ENCODE measurements around the gene EIF5A.

The EIF5A gene

DNA sequence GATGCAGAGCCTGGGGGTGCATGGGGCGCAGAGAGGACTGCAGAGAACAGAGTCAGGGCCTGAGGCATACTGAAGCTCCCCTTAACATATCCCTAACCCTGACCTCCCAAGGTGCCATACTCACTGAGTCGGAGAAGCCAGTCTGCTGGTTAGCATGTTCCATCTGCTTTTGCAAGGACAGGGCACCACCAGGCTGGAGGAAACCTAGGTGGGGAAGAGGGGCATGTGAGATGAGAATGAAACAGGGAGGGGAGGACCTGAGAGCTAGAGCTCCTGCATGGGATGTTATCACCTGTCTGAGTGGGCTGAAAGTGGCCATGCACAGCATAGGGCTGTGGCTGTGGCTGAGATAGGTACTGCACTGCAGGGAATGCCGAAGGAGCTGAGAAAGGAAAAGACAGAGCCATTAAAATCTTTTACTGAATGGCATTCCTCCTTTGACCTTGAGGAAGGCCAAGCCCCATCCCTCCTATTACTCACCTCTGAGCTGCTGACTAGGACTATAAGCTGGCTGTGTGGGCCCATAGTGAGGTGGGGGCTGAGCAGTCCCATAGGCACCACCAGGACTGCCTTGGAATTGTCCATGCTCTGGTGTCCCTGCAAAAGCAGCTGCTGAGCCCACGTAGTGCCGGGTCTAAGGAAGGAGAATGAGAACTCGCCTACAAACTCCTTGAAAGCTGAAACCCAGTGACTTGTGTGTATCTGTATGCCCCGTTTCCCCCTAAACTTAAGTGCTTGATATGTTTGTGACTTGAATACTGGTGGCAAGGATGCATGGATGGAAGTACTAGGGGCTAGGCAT is 5.9 kb downstream of the EIF5A start:
- FAIRE-seq (no peak), DNase-seq (ENCODE audit: low spot score) (no peak)

DNA sequence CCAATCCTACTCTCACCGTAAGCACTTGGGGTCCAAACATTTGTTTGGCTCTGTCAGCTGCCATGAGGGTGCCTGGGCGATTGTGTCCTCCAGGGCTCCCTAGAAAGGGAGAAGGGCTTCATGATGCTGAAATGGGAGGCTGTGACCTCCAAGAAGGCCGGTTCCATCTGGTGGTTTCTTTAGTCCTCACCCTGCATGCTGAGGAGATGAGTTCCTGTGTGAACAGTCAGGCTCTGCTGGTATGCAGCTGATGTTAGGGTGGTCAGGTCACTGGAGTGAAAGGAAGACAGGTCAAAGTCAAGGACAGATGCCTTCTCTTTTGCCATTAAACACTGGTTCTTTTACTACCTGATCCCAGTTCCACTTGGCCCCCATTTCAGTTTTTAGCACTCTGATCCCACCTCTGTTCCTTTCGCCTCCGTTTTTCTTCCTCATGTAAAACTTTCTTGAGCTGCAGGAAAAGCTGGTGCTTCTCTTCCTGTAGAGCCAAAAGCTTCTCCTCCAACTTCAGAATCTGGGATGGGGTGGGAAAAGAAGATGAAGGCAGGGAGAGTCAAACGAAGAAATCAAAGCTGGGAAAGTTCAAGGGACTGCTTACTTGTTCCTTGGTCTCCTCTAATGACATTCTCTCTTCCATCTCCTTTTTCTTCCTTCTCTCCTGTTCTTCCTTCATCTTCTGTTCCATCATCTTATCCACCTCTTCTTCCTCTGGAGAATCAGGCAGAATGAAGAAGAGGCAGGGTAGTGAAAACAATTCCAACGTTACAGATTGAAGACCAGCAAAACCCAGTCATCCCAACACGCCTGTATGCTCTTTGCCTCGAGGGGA is 6.7 kb downstream of the EIF5A start:
- DNase-seq (ENCODE audit: low spot score) (no peak), FAIRE-seq (no peak)

DNA sequence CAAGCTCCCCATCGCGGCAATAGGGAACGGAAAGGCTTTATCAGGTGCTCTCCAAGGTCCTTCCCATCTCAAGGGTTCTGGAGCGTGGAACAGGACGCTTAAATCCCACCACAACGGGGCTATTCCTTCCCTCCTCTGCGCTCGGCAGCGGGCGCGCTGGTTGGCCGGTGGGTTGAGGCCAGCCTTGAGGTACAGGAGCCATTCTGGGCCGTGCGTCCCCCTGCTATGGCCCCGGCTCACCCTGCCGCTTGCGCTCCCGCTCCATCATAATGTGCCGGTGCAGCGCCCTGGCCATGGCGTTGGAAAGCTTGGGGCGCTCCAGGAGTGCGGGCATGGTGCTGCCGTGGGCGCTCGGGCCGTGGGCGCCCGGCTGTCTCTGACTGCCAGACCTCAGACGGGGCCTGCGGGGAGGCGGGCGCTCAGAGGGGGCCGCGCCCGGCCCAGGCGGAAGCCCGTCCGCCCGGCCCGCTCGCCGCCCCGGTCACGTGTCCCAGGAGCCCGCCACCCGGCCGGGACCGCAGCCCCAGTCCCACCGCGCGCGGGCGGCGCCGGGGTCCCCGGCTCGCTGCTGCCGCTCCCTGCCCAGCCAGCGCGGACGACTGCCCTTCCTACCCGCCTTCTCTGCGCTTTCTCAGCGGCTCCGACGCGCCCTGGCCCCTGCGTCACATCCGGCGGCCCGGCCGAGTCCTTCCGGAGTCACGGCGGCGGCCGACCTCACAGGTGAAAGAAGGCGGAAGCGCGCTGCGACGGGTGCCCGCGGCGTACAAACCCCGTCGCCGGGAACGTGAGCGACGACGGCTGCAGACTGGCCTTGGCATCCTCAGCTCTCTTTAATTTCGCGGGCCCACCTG is 7.5 kb downstream of the EIF5A start, which contains the start of gene GPS2:
Gene GPS2, minus strand, starts transcription at position 642 of the 851 bp plus-strand sequence. Its CDS starts 308 bp downstream, at position 334.
- peak; percentile 50 for FAIRE-seq
- peak; percentile 88 for DNase-seq (ENCODE audit: low spot score)

GRCh38 chr17:7315570-7316235 is 8.3 kb downstream of the EIF5A start:
- DNase-seq (ENCODE audit: low spot score) (no peak), FAIRE-seq (no peak)

DNA sequence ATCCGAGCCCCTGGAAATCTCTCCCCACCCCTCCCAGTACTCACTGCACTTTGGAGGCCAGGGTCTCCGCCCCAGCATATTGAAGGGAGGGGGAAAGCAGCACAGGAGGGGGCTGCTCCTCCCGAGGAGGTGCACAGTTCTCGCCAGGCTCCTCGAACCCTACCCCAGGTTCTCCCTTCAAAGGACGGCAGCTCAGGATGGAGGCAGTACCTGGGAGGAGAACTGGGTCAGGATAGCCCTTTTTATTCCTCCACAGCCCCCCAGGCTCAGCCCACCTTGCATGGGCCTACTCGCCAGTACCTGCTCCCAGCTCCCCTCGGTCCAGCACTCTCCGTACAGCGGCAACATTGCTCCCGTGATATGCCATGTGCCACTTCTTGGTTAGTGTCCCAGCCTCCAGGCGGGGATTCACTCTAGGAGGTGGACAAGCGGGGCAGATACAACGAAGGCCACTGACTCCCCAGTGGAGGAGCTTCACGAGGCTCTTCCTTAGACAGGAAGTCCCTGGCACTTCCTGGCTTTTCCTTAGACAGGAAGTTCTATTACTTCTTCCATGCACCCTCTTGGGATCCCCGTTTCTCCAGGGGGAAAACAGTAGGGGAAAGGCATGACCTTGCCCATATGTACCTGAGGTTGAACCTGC is 9.9 kb downstream of the EIF5A start:
- DNase-seq (ENCODE audit: low spot score) (no peak), FAIRE-seq (no peak)

DNA sequence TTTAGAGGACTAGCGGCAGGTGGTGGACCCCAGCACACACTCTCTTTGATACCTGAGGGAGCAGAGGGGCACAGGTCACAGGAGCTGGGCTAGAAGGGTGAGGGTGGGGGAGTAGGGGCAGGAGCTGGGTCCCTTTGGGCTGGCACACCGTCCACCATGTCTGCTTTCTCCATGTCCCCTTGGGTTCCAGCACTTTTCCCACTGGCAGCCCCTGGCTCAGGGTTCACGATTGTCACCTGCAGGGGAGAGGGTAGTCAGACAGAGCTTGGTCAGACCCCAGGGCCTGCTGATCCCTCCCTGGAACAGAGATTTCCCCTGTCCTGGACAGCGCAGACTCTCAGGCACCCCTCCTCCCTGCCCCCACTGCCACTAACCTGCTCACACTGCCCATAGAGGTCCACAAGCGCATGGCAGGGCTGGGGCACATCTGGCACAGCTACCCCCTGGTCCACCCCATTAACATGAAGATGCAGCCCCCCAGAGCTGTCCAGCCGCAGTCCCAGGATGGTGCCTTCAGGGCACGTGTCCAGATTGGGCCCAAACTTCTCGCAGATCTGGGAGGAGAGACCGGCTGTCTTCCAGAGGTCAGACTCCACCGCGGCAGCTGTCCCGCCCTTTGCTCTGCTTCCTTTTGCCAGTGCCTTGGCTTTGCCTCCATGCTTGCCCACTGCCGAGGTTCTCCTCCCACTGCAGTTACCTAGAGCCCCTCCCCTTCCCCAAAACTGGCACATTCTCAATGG is 10.9 kb downstream of the EIF5A start:
- FAIRE-seq (no peak), DNase-seq (ENCODE audit: low spot score) (no peak)

DNA sequence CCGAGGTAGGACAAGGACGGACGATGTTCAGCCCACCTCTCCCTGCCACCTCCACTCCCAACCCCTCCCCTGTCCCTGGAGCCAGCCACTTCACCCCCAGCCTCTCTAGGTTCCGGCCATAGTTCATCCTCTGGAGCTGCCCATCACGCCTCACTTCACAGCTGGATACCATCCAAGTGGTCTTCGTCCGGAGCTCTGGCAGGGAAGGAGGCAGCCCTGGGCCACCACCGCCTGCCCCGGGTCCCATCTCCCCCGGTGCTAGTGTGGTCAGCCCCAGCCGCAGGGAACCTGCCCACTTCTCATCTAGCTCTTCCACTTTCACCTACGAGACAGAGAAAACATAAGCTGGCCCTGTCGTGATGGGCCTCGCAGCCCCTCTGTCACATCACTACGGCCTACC is 14.0 kb downstream of the EIF5A start:
- DNase-seq (ENCODE audit: low spot score) (no peak), FAIRE-seq (no peak)

- FAIRE-seq, result no peak
- DNase-seq (ENCODE audit: low spot score), result no peak
Measured at GRCh38 chr17:7322520-7323194, 15.2 kb downstream of the EIF5A start.

DNA sequence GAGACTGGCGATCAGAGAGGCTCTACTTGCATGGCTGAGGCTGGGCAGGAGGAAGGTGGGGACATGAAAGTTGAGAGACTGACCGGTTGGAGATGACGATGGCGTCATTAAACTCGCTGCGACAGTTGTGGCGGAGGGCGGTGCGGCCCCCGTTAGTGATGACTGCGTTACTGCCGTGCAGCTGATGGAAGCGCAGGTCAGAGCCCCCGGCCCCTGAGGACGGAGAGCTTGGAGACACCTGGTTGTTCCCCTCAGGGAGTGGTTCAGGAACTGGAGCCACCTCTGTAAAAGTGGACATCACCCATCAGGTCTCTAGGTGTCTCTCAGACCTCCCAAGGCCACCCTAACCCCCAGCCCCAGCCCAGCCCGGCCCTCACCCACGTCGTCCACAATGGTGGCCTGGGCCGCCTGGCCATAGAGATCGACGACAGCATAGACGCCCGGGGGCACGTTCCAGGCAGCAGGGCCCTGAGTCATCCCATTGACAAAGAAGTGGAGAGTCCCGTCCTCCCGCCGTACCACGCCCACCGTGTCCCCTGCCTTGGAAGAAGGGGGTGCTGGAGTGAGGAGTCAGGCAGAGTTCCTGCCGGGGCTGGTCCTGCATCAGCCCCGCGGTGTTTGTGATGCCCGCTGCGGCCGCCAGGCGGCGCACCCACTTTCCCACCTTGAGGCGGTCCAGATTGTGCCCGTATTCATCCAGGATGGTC is 16.5 kb downstream of the EIF5A start:
- DNase-seq (ENCODE audit: low spot score) (peak; percentile 47), FAIRE-seq (no peak)

DNA sequence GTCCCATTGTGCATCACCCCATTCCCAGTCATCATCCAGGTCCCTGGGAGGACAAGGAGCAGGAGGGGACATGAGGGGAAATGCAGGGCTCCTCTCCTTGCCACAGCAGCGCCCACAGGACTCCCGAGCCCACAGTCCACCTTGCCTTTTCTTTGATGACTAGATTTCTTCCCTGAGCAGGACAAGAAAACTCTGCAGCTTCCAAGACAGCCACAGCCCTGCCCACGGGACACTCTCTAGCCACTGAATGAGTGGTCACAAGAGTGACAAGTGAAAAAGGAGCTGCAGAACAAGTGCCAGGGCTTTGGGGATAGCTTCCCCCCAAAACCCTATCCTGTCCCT is 17.0 kb downstream of the EIF5A start:
- no peak for DNase-seq (ENCODE audit: low spot score)
- FAIRE-seq, result no peak

DNA sequence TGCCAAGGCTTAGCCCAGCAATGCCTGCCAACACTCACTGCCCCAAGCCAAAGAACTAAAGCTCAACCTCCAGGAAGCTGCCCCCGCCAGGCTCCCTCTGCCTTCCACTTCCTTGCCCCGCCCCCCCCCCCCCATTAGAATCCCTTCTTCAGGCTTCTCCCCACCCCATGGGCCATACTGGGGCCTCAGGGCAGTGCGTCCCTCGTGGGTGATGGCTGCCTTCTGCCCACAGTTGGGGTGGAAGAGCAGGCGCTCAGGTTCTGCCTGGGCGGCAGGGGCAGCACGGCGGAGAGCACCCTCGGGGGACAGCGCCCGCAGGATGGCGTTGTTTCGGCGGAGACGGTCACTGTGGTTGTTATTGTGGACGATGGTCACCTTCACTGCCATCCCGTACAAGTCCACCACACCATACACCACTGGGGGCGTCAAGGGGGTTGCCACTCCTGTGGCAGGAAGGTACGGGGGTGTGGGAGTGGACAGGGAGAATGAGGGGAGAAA is 17.7 kb downstream of the EIF5A start:
- FAIRE-seq (no peak), DNase-seq (ENCODE audit: low spot score) (no peak)

DNA sequence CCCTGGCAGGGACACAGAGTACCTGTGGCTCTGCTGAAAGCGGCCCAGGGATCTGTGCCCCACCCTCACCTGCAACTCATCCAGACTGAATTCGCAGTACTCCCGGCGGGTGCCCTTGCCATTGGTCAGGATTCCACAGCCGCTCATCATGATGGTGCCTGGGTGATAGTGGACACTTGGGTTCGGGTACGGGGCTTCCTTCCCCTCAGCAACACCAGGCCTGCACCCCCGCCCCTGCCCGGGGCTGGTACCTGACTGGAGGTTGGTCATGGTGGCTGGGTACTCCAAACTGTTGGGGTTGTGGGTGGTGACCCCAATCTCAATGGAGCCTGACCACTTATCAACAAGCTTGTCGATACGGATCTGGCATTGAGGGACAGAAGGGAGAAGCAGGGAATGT is 18.8 kb downstream of the EIF5A start:
- DNase-seq (ENCODE audit: low spot score) (no peak), FAIRE-seq (no peak)

DNA sequence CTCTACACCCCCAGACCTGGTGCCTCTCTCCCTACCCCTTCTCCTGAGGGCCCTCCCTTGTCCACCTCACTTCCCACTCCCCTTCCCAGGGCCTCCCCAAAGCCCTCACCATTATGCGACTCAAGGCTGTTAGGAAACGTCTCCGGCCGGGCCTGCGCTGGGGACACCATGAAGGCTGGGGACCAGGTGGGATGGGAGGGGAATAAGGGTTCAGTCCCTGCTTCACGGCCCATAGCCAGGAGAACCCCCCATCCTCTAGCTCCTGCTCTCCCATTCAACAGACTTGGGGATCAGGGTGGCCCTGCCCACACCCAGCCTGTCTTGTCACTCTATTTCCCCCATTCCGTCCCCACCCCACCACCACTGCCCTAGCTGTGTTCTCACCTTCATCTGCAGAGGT is 19.6 kb downstream of the EIF5A start:
- FAIRE-seq, result no peak
- DNase-seq (ENCODE audit: low spot score), result no peak

- no peak for FAIRE-seq
- no peak for DNase-seq (ENCODE audit: low spot score)
Measured at GRCh38 chr17:7327501-7327900, 20.1 kb downstream of the EIF5A start.

- no peak for FAIRE-seq
Measured at GRCh38 chr17:7328009-7328408, 20.6 kb downstream of the EIF5A start.

GRCh38 chr17:7328840-7329373 is 21.5 kb downstream of the EIF5A start, which contains the start of gene NEURL4:
Gene NEURL4, minus strand, starts transcription at chr17:7329335. Its CDS starts 23 bp downstream, at chr17:7329312.
- DNase-seq (ENCODE audit: low spot score), result no peak

More at GRCh38 chr17:7328009-7328408, 20.6 kb downstream of the EIF5A start:
- DNase-seq (ENCODE audit: low spot score), result no peak

DNA sequence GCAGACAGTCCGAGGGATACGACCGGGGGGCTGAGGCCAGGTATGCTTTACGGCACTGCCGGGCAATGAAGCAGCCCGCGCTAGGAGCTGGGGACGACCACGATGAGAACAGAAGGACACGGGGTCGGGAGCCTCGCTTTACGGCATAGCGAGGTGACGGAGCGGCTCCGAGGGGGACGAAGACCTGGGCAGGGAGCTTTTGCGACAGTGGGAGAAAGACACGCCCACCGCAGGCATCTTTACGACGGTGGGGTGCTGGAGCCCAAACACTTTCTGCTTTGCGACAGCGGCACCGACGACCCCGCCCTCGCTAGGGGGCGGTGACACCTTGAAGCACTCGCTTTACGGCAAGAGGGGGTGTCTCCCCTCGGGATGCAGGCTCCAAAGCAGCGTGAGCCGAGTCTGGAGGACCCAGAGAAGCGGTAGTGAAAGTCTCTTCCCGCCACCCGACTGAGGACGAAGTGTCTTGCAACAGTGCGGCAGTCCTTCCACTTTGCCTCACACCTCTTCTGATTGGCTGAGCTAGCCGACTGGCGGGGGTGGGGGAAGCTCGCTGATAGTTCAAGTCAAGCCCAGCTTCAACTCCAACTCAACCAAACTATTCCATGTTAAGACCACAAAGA is 22.1 kb downstream of the EIF5A start:
- FAIRE-seq (no peak), DNase-seq (ENCODE audit: low spot score) (peak; percentile 91)

More at GRCh38 chr17:7328840-7329373, 21.5 kb downstream of the EIF5A start, which contains the start of gene NEURL4:
- peak; percentile 94 for FAIRE-seq
